Measurements from ENCODE around the gene FKBP1A.

The FKBP1A gene

GRCh38 chr20:1437235-1437904, 44.5 kb upstream of the FKBP1A start:
- no peak overlapping the region for H3K4me3 ChIP-seq (ENCODE audit: low read depth, low read length)
- TF ChIP-seq, protein P1, sequence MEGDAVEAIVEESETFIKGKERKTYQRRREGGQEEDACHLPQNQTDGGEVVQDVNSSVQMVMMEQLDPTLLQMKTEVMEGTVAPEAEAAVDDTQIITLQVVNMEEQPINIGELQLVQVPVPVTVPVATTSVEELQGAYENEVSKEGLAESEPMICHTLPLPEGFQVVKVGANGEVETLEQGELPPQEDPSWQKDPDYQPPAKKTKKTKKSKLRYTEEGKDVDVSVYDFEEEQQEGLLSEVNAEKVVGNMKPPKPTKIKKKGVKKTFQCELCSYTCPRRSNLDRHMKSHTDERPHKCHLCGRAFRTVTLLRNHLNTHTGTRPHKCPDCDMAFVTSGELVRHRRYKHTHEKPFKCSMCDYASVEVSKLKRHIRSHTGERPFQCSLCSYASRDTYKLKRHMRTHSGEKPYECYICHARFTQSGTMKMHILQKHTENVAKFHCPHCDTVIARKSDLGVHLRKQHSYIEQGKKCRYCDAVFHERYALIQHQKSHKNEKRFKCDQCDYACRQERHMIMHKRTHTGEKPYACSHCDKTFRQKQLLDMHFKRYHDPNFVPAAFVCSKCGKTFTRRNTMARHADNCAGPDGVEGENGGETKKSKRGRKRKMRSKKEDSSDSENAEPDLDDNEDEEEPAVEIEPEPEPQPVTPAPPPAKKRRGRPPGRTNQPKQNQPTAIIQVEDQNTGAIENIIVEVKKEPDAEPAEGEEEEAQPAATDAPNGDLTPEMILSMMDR (IDR thresholded peaks at IDR 0.05; ENCODE audit: low read depth, low read length): peak; percentile 90
- TF ChIP-seq POLR2A (IDR thresholded peaks at IDR 0.05; ENCODE audit: extremely low read depth, insufficient read length) (no peak), MYC (IDR thresholded peaks at IDR 0.05; ENCODE audit: low read depth, low read length) (peak; percentile 38)
- TF ChIP-seq, protein P2, sequence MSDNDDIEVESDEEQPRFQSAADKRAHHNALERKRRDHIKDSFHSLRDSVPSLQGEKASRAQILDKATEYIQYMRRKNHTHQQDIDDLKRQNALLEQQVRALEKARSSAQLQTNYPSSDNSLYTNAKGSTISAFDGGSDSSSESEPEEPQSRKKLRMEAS (IDR thresholded peaks at IDR 0.05; ENCODE audit: low read depth, low read length): peak; percentile 65
- peak; percentile 88 for DNase-seq (ENCODE audit: low read depth)

DNA sequence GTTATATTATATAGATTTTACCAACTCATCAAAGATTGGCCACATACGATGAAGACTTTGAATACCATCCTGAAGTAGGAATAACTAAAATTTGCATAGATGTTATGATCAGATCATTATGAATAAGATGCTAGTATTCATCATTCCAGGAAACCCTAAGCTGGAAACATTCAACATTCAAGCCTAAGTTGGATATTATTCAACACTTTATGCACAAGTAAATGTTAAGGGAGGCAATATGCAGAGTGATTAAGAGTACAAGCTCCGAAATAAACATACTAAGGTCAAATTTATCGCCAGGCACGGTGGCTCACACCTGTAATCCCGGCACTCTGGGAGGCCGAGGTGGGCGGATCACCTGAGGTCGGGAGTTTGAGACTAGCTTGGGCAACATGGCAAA, 43.4 kb upstream of the FKBP1A start:
- TF ChIP-seq, protein P1 (IDR thresholded peaks at IDR 0.05; ENCODE audit: low read depth, low read length): no peak
- TF ChIP-seq, protein P2 (IDR thresholded peaks at IDR 0.05; ENCODE audit: low read depth, low read length): no peak
- no peak for TF ChIP-seq MYC (IDR thresholded peaks at IDR 0.05; ENCODE audit: low read depth, low read length)
- TF ChIP-seq POLR2A (IDR thresholded peaks at IDR 0.05; ENCODE audit: extremely low read depth, insufficient read length): no peak
- no peak for DNase-seq (ENCODE audit: low read depth)
- H3K4me3 ChIP-seq (ENCODE audit: low read depth, low read length): no peak overlapping the region

DNA sequence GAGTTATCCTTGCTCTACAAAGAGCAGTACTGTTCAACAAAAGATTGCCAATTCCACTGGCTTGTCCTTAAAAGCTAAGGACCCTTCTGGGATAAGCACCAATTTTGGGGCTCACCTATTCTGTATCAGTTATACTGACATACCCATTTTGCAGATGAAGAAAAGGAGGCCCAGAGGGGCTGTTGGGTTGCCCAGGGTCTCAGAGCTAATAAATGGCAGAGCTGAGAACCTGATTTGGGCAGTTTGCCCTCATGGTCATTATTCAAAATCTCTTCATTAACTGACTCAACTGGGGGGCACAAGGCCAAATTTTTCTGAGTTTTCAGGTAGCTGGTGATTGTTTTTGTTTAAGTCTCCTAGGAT, 42.5 kb upstream of the FKBP1A start:
- no peak for TF ChIP-seq MYC (IDR thresholded peaks at IDR 0.05; ENCODE audit: low read depth, low read length)
- no peak for DNase-seq (ENCODE audit: low read depth)
- H3K4me3 ChIP-seq (ENCODE audit: low read depth, low read length): no peak overlapping the region

GRCh38 chr20:1434571-1435336, 41.9 kb upstream of the FKBP1A start:
- H3K4me3 ChIP-seq (ENCODE audit: low read depth, low read length): no peak overlapping the region
- TF ChIP-seq POLR2A (IDR thresholded peaks at IDR 0.05; ENCODE audit: extremely low read depth, insufficient read length): no peak
- peak; percentile 65 for TF ChIP-seq MYC (IDR thresholded peaks at IDR 0.05; ENCODE audit: low read depth, low read length)
- TF ChIP-seq, protein P1 (IDR thresholded peaks at IDR 0.05; ENCODE audit: low read depth, low read length): no peak
- TF ChIP-seq, protein P2 (IDR thresholded peaks at IDR 0.05; ENCODE audit: low read depth, low read length): peak; percentile 66
- DNase-seq (ENCODE audit: low read depth): peak; percentile 93

DNA sequence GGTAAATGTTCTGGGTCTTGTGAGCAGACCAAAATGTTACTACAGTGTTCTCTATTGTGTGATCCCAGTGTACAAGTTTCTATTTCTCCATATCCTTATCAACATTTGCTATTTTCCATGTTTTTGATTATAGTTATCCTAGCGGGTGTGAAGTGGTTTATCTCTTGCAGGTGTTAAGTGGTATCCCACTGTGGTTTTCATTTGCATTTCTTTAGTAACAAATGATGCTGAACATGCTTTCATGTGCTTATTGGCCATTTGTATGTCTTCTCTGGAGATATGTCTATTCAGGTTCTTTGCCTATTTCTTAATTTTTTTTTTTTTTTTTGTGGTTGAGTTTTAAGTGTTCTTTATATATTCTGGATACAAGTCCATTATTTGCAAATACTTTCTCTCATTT, 38.3 kb upstream of the FKBP1A start:
- no peak overlapping the region for H3K4me3 ChIP-seq (ENCODE audit: low read depth, low read length)
- TF ChIP-seq POLR2A (IDR thresholded peaks at IDR 0.05; ENCODE audit: extremely low read depth, insufficient read length): no peak
- TF ChIP-seq, protein P1 (IDR thresholded peaks at IDR 0.05; ENCODE audit: low read depth, low read length): no peak
- TF ChIP-seq MYC (IDR thresholded peaks at IDR 0.05; ENCODE audit: low read depth, low read length): no peak
- TF ChIP-seq, protein P2 (IDR thresholded peaks at IDR 0.05; ENCODE audit: low read depth, low read length): no peak

DNA sequence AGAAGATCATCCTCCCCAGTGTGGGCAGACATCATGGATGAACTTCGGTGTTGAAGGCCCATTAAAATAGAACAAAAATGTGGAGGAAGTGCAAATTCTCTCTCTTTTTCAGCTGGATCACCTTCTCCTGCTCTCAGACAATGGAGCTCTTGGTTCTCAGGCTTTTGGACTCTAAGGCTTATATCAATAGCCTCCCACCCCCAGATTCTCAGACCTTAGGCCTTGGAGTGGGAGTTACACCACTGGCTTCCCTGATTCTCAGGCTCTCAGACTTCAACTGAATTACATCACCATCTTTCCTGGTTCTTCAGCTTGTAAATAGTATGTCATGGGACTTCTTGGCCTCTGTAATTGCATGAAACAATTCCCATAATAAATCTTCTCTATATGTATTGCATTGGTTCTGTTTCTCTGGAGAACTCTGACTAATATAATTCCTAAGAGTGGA, 37.2 kb upstream of the FKBP1A start:
- TF ChIP-seq POLR2A (IDR thresholded peaks at IDR 0.05; ENCODE audit: extremely low read depth, insufficient read length) (no peak), MYC (IDR thresholded peaks at IDR 0.05; ENCODE audit: low read depth, low read length) (no peak)
- TF ChIP-seq, protein P1 (IDR thresholded peaks at IDR 0.05; ENCODE audit: low read depth, low read length): no peak
- TF ChIP-seq, protein P2 (IDR thresholded peaks at IDR 0.05; ENCODE audit: low read depth, low read length): no peak
- no peak for DNase-seq (ENCODE audit: low read depth)
- no peak overlapping the region for H3K4me3 ChIP-seq (ENCODE audit: low read depth, low read length)

More for the DNA sequence above, 38.3 kb upstream of the FKBP1A start:
- DNase-seq (ENCODE audit: low read depth): no peak
